Vagina (tissue), 2 donors: ENCODE data around the gene SS18.

Experiments used
- POLR2A ChIP-seq, 2 donors: fragments of 450-650 bp; IDR thresholded peaks; one replicate each; pipeline ENCODE4 v1.6.1; 2017; ENCODE audit warnings: antibody characterized with exemption in 2 of 2, mild to moderate bottlenecking in 2 of 2, moderate library complexity in 2 of 2
- POLR2AphosphoS5 ChIP-seq, 2 donors: sonication (generic); formaldehyde crosslinking; IDR thresholded peaks; one replicate each; pipeline ENCODE4 v1.9.0; 2017; ENCODE audit warnings: antibody characterized with exemption in 2 of 2, mild to moderate bottlenecking in 2 of 2, low read depth in 1 of 2; ENCODE audit not compliant: insufficient read depth in 1 of 2
- TF ChIP-seq, protein P1 (sequence below), 3 experiments: fragments of 450-650 bp in 2 of 3; fragments of 200-600 bp in 1 of 3; sonication (generic) in 1 of 3; IDR thresholded peaks; one replicate each; pipeline ENCODE4 v1.5.1; 2017 to 2019; ENCODE audit warnings: antibody characterized with exemption in 3 of 3, mild to moderate bottlenecking in 2 of 3, moderate library complexity in 2 of 3

GRCh38 chr18:25974630-25975077, 115.8 kb downstream of the SS18 start:
- TF ChIP-seq, protein P1, sequence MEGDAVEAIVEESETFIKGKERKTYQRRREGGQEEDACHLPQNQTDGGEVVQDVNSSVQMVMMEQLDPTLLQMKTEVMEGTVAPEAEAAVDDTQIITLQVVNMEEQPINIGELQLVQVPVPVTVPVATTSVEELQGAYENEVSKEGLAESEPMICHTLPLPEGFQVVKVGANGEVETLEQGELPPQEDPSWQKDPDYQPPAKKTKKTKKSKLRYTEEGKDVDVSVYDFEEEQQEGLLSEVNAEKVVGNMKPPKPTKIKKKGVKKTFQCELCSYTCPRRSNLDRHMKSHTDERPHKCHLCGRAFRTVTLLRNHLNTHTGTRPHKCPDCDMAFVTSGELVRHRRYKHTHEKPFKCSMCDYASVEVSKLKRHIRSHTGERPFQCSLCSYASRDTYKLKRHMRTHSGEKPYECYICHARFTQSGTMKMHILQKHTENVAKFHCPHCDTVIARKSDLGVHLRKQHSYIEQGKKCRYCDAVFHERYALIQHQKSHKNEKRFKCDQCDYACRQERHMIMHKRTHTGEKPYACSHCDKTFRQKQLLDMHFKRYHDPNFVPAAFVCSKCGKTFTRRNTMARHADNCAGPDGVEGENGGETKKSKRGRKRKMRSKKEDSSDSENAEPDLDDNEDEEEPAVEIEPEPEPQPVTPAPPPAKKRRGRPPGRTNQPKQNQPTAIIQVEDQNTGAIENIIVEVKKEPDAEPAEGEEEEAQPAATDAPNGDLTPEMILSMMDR (IDR thresholded peaks at IDR 0.05): no peak
- TF ChIP-seq POLR2A (IDR thresholded peaks at IDR 0.05): no peak
- no peak for TF ChIP-seq POLR2AphosphoS5 (IDR thresholded peaks at IDR 0.05; ENCODE audit: insufficient read depth in 1 of 2, low read depth in 1 of 2)
